ENCODE measurements around the gene BMPR1B. TPM values are rescaled to one million over a fixed set of nuclear protein-coding genes. Genes with fewer than 3 reads are reported as not detected.

BMPR1B gene
- total RNA-seq, 1 donor, result 13.5 TPM

- no peak for DNase-seq (ENCODE audit: low read depth)
- H3K4me3 ChIP-seq (ENCODE audit: low read depth, low read length), result no peak overlapping the region
- no peak for TF ChIP-seq CTCF (IDR thresholded peaks at IDR 0.05; ENCODE audit: insufficient read depth, low read length)
These were observed 204.7 kb downstream of the BMPR1B start for GRCh38 chr4:94962484-94962883.

DNA sequence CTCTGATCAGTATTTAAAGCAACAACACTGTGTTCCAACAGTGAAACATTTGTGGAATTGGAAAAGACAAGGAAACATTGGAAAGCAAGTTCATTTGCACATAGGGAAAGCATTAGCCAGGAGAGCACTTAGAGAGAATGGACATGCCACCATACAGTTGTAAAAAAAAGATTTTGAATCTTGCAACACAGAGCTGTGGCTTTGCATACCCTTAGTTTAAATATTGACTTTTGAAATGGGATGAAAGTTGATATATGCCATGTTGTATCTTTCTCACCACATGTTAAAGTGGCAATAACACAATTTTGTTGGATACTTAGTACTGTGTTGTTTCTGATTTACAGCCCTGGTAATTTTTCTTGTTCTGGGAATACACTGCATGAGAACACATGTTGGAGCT is 208.1 kb downstream of the BMPR1B start:
- H3K4me3 ChIP-seq (ENCODE audit: low read depth, low read length), result no peak overlapping the region
- no peak for DNase-seq (ENCODE audit: low read depth)
- TF ChIP-seq CTCF (IDR thresholded peaks at IDR 0.05; ENCODE audit: insufficient read depth, low read length), result no peak

DNA sequence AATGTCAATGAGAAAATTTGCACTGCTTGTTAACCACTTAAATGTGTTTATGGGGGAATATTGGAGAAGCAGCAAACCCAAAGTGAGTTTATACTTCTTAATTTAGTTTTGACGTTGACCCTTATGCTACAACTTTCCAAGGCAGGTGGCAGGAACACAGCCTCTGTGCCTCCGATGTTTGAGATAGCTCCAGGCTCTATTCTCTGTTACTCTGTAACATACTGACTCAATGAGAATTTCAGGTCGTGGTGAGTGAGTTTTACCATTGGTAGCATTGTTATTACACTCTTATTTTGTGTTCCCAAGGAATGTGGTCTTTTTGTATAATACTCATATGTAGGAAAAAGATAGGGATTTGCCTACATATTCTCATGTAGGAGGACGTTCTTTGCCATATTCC is 210.7 kb downstream of the BMPR1B start:
- no peak for TF ChIP-seq CTCF (IDR thresholded peaks at IDR 0.05; ENCODE audit: insufficient read depth, low read length)
- no peak for DNase-seq (ENCODE audit: low read depth)
- no peak overlapping the region for H3K4me3 ChIP-seq (ENCODE audit: low read depth, low read length)

DNA sequence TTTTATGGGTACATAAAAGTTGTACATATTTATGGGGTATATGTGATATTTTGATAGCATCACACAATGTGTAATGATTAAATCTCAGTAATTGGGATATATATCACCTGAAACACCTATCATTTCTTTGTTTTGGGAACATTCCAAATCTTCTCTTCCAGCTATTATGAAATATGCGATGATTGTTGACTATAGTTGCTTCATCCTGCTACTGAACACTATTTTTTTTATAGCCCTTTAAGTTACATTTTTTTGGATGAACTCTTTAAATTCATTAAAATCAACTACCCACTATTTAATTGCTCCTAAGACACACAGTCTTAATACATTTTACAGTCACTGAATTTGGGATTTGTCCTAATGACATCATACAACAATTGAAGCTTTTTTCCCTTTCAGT is 212.9 kb downstream of the BMPR1B start:
- no peak for DNase-seq (ENCODE audit: low read depth)
- TF ChIP-seq CTCF (IDR thresholded peaks at IDR 0.05; ENCODE audit: insufficient read depth, low read length), result no peak
- no peak overlapping the region for H3K4me3 ChIP-seq (ENCODE audit: low read depth, low read length)

GRCh38 chr4:94974773-94975172 is 217.0 kb downstream of the BMPR1B start:
- H3K4me3 ChIP-seq (ENCODE audit: low read depth, low read length), result peak overlapping the region; percentile 32
- TF ChIP-seq CTCF (IDR thresholded peaks at IDR 0.05; ENCODE audit: insufficient read depth, low read length), result no peak
- DNase-seq (ENCODE audit: low read depth), result peak; percentile 68

GRCh38 chr4:94976371-94977011 is 218.7 kb downstream of the BMPR1B start:
- peak; percentile 94 for DNase-seq (ENCODE audit: low read depth)

More at GRCh38 chr4:94976371-94977011, 218.7 kb downstream of the BMPR1B start:
- no peak overlapping the region for H3K4me3 ChIP-seq (ENCODE audit: low read depth, low read length)
- TF ChIP-seq CTCF (IDR thresholded peaks at IDR 0.05; ENCODE audit: insufficient read depth, low read length), result no peak
